OCI-LY1 (cell line): ENCODE results near the gene LGALS3.

Experiments
- H2AFZ ChIP-seq: fragments of 200-600 bp; sonication (generic), shearing (Covaris generic); 2 replicates; pipeline ENCODE4 v1.6.0; 2014; ENCODE audit warnings: antibody characterized with exemption, mild to moderate bottlenecking, low read length
- H3F3A ChIP-seq: fragments of 200-600 bp; sonication (generic), shearing (Covaris generic); 2 replicates; pipeline ENCODE4 v1.6.0; 2014; ENCODE audit warnings: mild to moderate bottlenecking, antibody characterized with exemption, low read length, moderate library complexity; ENCODE audit not compliant: insufficient read depth
- H3K27ac ChIP-seq: fragments of 200-600 bp; sonication (generic); 2 replicates; pipeline ENCODE4 v1.5.1; 2014; ENCODE audit warnings: low read length, mixed run types, mild to moderate bottlenecking, low read depth; ENCODE audit not compliant: poor library complexity, severe bottlenecking
- H3K27me3 ChIP-seq: fragments of 200-600 bp; sonication (generic); 2 replicates; pipeline ENCODE4 v1.6.0; 2014; ENCODE audit warnings: antibody characterized with exemption, mild to moderate bottlenecking, low read length, moderate library complexity; ENCODE audit not compliant: insufficient read depth
- H3K36me3 ChIP-seq: fragments of 200-600 bp; sonication (generic); 2 replicates; pipeline ENCODE4 v1.6.1; 2014; ENCODE audit warnings: mild to moderate bottlenecking, antibody characterized with exemption, low read length, moderate library complexity, mixed read lengths; ENCODE audit not compliant: insufficient read depth
- H3K4me1 ChIP-seq: fragments of 200-600 bp; sonication (generic); 2 replicates; pipeline ENCODE4 v1.5.1; 2014; ENCODE audit warnings: mild to moderate bottlenecking, low read length, moderate library complexity; ENCODE audit not compliant: insufficient read depth, severe bottlenecking
- H3K4me2 ChIP-seq: fragments of 200-600 bp; sonication (generic), shearing (Covaris generic); 2 replicates; pipeline ENCODE4 v1.6.1; 2014; ENCODE audit warnings: low read length
- H3K4me3 ChIP-seq: fragments of 200-600 bp; sonication (generic); 2 replicates; pipeline ENCODE4 v1.5.1; 2014; ENCODE audit warnings: low read length, low read depth, mild to moderate bottlenecking, mixed read lengths; ENCODE audit not compliant: poor library complexity, severe bottlenecking
- H3K79me2 ChIP-seq: fragments of 200-600 bp; shearing (Covaris generic); 2 replicates; pipeline ENCODE4 v1.6.1; 2016; ENCODE audit warnings: mixed run types, low read length, mixed read lengths; ENCODE audit not compliant: insufficient read depth
- H3K9ac ChIP-seq: fragments of 200-600 bp; sonication (generic), shearing (Covaris generic); 2 replicates; pipeline ENCODE4 v1.6.1; 2014; ENCODE audit warnings: mild to moderate bottlenecking, low read length, mixed read lengths
- H3K9me2 ChIP-seq: fragments of 200-600 bp; sonication (generic), shearing (Covaris generic); 2 replicates; pipeline ENCODE4 v1.6.1; 2014; ENCODE audit warnings: low read depth, mild to moderate bottlenecking, low read length, mixed read lengths
- H3K9me3 ChIP-seq: fragments of 200-600 bp; shearing (Covaris generic); 2 replicates; pipeline ENCODE4 v1.6.1; 2014; ENCODE audit warnings: low read length, mixed read lengths
- H4K20me1 ChIP-seq: fragments of 200-600 bp; sonication (generic), shearing (Covaris generic); 2 replicates; pipeline ENCODE4 v1.6.0; 2016; ENCODE audit warnings: mild to moderate bottlenecking, low read length; ENCODE audit not compliant: insufficient read depth
- EZH2 ChIP-seq: fragments of 200-600 bp; sonication (generic), shearing (Covaris generic); IDR thresholded peaks from 2 replicates; pipeline ENCODE4 v1.8.0; 2017; ENCODE audit warnings: borderline replicate concordance, mixed run types, mild to moderate bottlenecking, antibody characterized with exemption, low read length, moderate library complexity, mixed read lengths
- TF ChIP-seq, protein P1 (sequence below): fragments of 200-600 bp; sonication (generic), shearing (Covaris generic); IDR thresholded peaks from 2 replicates; pipeline ENCODE4 v1.5.1; 2017; ENCODE audit warnings: mild to moderate bottlenecking, antibody characterized with exemption, low read length, moderate library complexity, mixed read lengths

Gene LGALS3

GRCh38 chr14:55142466-55142865, 13.4 kb downstream of the LGALS3 start:
- no peaks in the 10 kb centered on the region for H3K27me3 ChIP-seq
- H3K9me3 ChIP-seq, result no peaks in the 10 kb centered on the region
- H2AFZ ChIP-seq, result no peak overlapping the region
- no peak overlapping the region for H3K4me2 ChIP-seq
- H3K27ac ChIP-seq, result no peak overlapping the region
- H3K9ac ChIP-seq, result no peak overlapping the region
- H3K9me2 ChIP-seq, result no peaks in the 10 kb centered on the region
- H4K20me1 ChIP-seq, result no peaks in the 10 kb centered on the region
- no peak overlapping the region for H3K4me3 ChIP-seq
- TF ChIP-seq, protein P1, sequence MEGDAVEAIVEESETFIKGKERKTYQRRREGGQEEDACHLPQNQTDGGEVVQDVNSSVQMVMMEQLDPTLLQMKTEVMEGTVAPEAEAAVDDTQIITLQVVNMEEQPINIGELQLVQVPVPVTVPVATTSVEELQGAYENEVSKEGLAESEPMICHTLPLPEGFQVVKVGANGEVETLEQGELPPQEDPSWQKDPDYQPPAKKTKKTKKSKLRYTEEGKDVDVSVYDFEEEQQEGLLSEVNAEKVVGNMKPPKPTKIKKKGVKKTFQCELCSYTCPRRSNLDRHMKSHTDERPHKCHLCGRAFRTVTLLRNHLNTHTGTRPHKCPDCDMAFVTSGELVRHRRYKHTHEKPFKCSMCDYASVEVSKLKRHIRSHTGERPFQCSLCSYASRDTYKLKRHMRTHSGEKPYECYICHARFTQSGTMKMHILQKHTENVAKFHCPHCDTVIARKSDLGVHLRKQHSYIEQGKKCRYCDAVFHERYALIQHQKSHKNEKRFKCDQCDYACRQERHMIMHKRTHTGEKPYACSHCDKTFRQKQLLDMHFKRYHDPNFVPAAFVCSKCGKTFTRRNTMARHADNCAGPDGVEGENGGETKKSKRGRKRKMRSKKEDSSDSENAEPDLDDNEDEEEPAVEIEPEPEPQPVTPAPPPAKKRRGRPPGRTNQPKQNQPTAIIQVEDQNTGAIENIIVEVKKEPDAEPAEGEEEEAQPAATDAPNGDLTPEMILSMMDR, result no peak
- TF ChIP-seq EZH2, result no peak
- H3K4me1 ChIP-seq, result no peaks in the 10 kb centered on the region
- H3F3A ChIP-seq, result no peaks in the 10 kb centered on the region
- no peaks in the 10 kb centered on the region for H3K79me2 ChIP-seq
- H3K36me3 ChIP-seq, result peaks cover 28% of the 10 kb centered on the region; the same call in 1 of the 2 replicates

GRCh38 chr14:55146425-55146824, 17.4 kb downstream of the LGALS3 start:
- H3K27me3 ChIP-seq, result no peaks in the 10 kb centered on the region
- no peak overlapping the region for H2AFZ ChIP-seq
- no peak overlapping the region for H3K9ac ChIP-seq
- no peak overlapping the region for H3K27ac ChIP-seq
- no peaks in the 10 kb centered on the region for H3K9me2 ChIP-seq
- H3K4me1 ChIP-seq, result no peaks in the 10 kb centered on the region
- H3K4me2 ChIP-seq, result no peak overlapping the region
- H3F3A ChIP-seq, result no peaks in the 10 kb centered on the region
- no peaks in the 10 kb centered on the region for H4K20me1 ChIP-seq
- H3K9me3 ChIP-seq, result no peaks in the 10 kb centered on the region
- TF ChIP-seq, protein P1, result no peak
- TF ChIP-seq EZH2, result no peak
- H3K79me2 ChIP-seq, result no peaks in the 10 kb centered on the region
- no peak overlapping the region for H3K4me3 ChIP-seq
- H3K36me3 ChIP-seq, result peaks cover 66% of the 10 kb centered on the region

- H2AFZ ChIP-seq, result no peak overlapping the region
- H3K27me3 ChIP-seq, result no peaks in the 10 kb centered on the region
- no peaks in the 10 kb centered on the region for H3K4me1 ChIP-seq
- no peaks in the 10 kb centered on the region for H3K9me3 ChIP-seq
- H3K9ac ChIP-seq, result no peak overlapping the region
- no peak overlapping the region for H3K27ac ChIP-seq
- no peaks in the 10 kb centered on the region for H3F3A ChIP-seq
- no peaks in the 10 kb centered on the region for H4K20me1 ChIP-seq
- no peak overlapping the region for H3K4me3 ChIP-seq
- peaks cover 95% of the 10 kb centered on the region for H3K36me3 ChIP-seq
- H3K79me2 ChIP-seq, result no peaks in the 10 kb centered on the region
- TF ChIP-seq EZH2, result no peak
- TF ChIP-seq, protein P1, result no peak
- H3K4me2 ChIP-seq, result no peak overlapping the region
- no peaks in the 10 kb centered on the region for H3K9me2 ChIP-seq
These were observed 22.5 kb downstream of the LGALS3 start for GRCh38 chr14:55151601-55152000.
